K562 (cell line): ENCODE measurements around the gene DENND1A.

Experiments
- HDAC2 ChIP-seq: fragments of 450-650 bp; IDR thresholded peaks from 2 replicates; pipeline ENCODE4 v1.6.1; 2016; ENCODE audit warnings: mild to moderate bottlenecking
- POLR2A ChIP-seq: fragments of 450-650 bp; conservative IDR thresholded peaks from 2 replicates; pipeline ENCODE4 v1.6.1; 2016
- SMC3 ChIP-seq: conservative IDR thresholded peaks from 2 replicates; pipeline ENCODE4 v1.6.1; 2011; ENCODE audit warnings: low read depth, low read length, improper control_type of control experiment; ENCODE audit not compliant: insufficient read depth
- ZNF124 ChIP-seq: sonication (generic); formaldehyde crosslinking; IDR thresholded peaks from 2 replicates; pipeline ENCODE4 v1.8.1; 2022; ENCODE audit warnings: missing genetic modification reagents
- TF ChIP-seq, protein P1 (sequence below), 2 experiments: fragments of 450-650 bp in 1 of 2; IDR thresholded peaks; 2 replicates each; pipeline ENCODE4 v1.6.1; 2011 to 2017; ENCODE audit warnings: low read depth in 2 of 2, antibody characterized with exemption in 1 of 2, borderline replicate concordance in 1 of 2, low read length in 1 of 2, mild to moderate bottlenecking in 1 of 2, mixed read lengths in 1 of 2; ENCODE audit not compliant: control insufficient read depth in 1 of 2
- TF ChIP-seq, protein P2 (sequence below), 3 experiments: IDR thresholded peaks in 2 of 3; conservative IDR thresholded peaks in 1 of 3; 2 replicates each; pipeline ENCODE4 v1.5.1; 2011 to 2012; ENCODE audit warnings: low read length in 3 of 3, mild to moderate bottlenecking in 3 of 3, control low read depth in 2 of 3, improper control_type of control experiment in 1 of 3, inconsistent platforms in 1 of 3, low read depth in 1 of 3, mixed read lengths in 1 of 3, moderate library complexity in 1 of 3; ENCODE audit not compliant: insufficient read depth in 2 of 3

GRCh38 chr9:123655681-123656423 lies 274.1 kb downstream of the DENND1A start:
- no peak for TF ChIP-seq SMC3
- TF ChIP-seq, protein P1, sequence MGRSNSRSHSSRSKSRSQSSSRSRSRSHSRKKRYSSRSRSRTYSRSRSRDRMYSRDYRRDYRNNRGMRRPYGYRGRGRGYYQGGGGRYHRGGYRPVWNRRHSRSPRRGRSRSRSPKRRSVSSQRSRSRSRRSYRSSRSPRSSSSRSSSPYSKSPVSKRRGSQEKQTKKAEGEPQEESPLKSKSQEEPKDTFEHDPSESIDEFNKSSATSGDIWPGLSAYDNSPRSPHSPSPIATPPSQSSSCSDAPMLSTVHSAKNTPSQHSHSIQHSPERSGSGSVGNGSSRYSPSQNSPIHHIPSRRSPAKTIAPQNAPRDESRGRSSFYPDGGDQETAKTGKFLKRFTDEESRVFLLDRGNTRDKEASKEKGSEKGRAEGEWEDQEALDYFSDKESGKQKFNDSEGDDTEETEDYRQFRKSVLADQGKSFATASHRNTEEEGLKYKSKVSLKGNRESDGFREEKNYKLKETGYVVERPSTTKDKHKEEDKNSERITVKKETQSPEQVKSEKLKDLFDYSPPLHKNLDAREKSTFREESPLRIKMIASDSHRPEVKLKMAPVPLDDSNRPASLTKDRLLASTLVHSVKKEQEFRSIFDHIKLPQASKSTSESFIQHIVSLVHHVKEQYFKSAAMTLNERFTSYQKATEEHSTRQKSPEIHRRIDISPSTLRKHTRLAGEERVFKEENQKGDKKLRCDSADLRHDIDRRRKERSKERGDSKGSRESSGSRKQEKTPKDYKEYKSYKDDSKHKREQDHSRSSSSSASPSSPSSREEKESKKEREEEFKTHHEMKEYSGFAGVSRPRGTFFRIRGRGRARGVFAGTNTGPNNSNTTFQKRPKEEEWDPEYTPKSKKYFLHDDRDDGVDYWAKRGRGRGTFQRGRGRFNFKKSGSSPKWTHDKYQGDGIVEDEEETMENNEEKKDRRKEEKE (IDR thresholded peaks at IDR 0.05; ENCODE audit: borderline replicate concordance in 1 of 2, control insufficient read depth in 1 of 2, low read depth in 2 of 2, low read length in 1 of 2), result no peak
- peak; percentile 68; the same call in 1 of the 2 replicates for TF ChIP-seq HDAC2
- TF ChIP-seq POLR2A, result no peak
- TF ChIP-seq, protein P2, sequence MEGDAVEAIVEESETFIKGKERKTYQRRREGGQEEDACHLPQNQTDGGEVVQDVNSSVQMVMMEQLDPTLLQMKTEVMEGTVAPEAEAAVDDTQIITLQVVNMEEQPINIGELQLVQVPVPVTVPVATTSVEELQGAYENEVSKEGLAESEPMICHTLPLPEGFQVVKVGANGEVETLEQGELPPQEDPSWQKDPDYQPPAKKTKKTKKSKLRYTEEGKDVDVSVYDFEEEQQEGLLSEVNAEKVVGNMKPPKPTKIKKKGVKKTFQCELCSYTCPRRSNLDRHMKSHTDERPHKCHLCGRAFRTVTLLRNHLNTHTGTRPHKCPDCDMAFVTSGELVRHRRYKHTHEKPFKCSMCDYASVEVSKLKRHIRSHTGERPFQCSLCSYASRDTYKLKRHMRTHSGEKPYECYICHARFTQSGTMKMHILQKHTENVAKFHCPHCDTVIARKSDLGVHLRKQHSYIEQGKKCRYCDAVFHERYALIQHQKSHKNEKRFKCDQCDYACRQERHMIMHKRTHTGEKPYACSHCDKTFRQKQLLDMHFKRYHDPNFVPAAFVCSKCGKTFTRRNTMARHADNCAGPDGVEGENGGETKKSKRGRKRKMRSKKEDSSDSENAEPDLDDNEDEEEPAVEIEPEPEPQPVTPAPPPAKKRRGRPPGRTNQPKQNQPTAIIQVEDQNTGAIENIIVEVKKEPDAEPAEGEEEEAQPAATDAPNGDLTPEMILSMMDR (IDR thresholded peaks at IDR 0.05 in 2 of 3, conservative IDR thresholded peaks at IDR 0.05 in 1 of 3; ENCODE audit: insufficient read depth in 2 of 3, low read depth in 1 of 3, low read length in 3 of 3), result no peak
- no peak for TF ChIP-seq ZNF124 (CRISPR knock-in tag)
